GM23338 (cell line): ENCODE data around the gene GRB14. TPM values are rescaled to one million over a fixed set of nuclear protein-coding genes. Genes with fewer than 3 reads are reported as not detected.

Experiments used
- ATAC-seq: fragments of 200-7000 bp; cut with Tn5 transposase; 3 replicates; pipeline ENCODE4 v1.9.1; 2020
- DNase-seq: peaks from one replicate; pipeline ENCODE4 v3.0.0-alpha.2; 2015; ENCODE audit warnings: low spot score
- H2AFZ ChIP-seq: fragments of 200-600 bp; sonication (generic); 2 replicates; pipeline ENCODE4 v1.8.0; 2016; ENCODE audit warnings: antibody characterized with exemption, mild to moderate bottlenecking, moderate library complexity
- H3F3A ChIP-seq: fragments of 200-600 bp; sonication (generic); replicated peaks from 2 replicates; pipeline ENCODE4 v1.8.0; 2017; ENCODE audit warnings: antibody characterized with exemption, mixed run types, low read depth
- H3K27ac ChIP-seq: fragments of 200-600 bp; sonication (generic); 2 replicates; pipeline ENCODE4 v1.6.1; 2016; ENCODE audit warnings: low read depth
- H3K27me3 ChIP-seq: fragments of 200-600 bp; sonication (generic); 2 replicates; pipeline ENCODE4 v1.8.0; 2016; ENCODE audit warnings: mild to moderate bottlenecking, mixed run types, moderate library complexity; ENCODE audit not compliant: insufficient read depth
- H3K36me3 ChIP-seq: fragments of 200-600 bp; sonication (generic); 2 replicates; pipeline ENCODE4 v1.8.0; 2016; ENCODE audit warnings: mild to moderate bottlenecking; ENCODE audit not compliant: insufficient read depth
- H3K4me1 ChIP-seq: fragments of 200-600 bp; sonication (generic); 2 replicates; pipeline ENCODE4 v1.8.0; 2016; ENCODE audit warnings: mild to moderate bottlenecking, moderate library complexity; ENCODE audit not compliant: insufficient read depth
- H3K4me2 ChIP-seq: fragments of 200-600 bp; sonication (generic); 2 replicates; pipeline ENCODE4 v1.7.1; 2017; ENCODE audit warnings: mixed run types
- H3K4me3 ChIP-seq: fragments of 200-600 bp; sonication (generic); 2 replicates; pipeline ENCODE4 v1.6.1; 2016; ENCODE audit warnings: mixed run types
- H3K79me2 ChIP-seq: fragments of 200-600 bp; sonication (generic); replicated peaks from 2 replicates; pipeline ENCODE4 v1.8.0; 2017; ENCODE audit warnings: mild to moderate bottlenecking; ENCODE audit not compliant: insufficient read depth
- H3K9me2 ChIP-seq: fragments of 200-600 bp; sonication (generic); 2 replicates; pipeline ENCODE4 v1.8.0; 2017; ENCODE audit not compliant: insufficient read depth
- H4K20me1 ChIP-seq: fragments of 200-600 bp; sonication (generic); replicated peaks from 2 replicates; pipeline ENCODE4 v1.8.0; 2017; ENCODE audit warnings: mild to moderate bottlenecking; ENCODE audit not compliant: insufficient read depth
- H3K27ac Mint-ChIP-seq: 2 replicates; pipeline ENCODE4 v1.8.0; 2020; ENCODE audit warnings: inconsistent platforms, mild to moderate bottlenecking, moderate library complexity, mixed read lengths
- H3K27me3 Mint-ChIP-seq: 3 replicates; pipeline ENCODE4 v1.8.0; 2022; ENCODE audit warnings: low read depth, mild to moderate bottlenecking, moderate library complexity, mixed read lengths, inconsistent platforms; ENCODE audit not compliant: insufficient read depth, poor library complexity
- H3K36me3 Mint-ChIP-seq: 3 replicates; pipeline ENCODE4 v1.8.0; 2021; ENCODE audit warnings: low read depth, mild to moderate bottlenecking, inconsistent platforms, moderate library complexity, mixed read lengths
- H3K4me1 Mint-ChIP-seq: 3 replicates; pipeline ENCODE4 v1.8.0; 2020; ENCODE audit warnings: mild to moderate bottlenecking, inconsistent platforms, mixed read lengths
- H3K4me3 Mint-ChIP-seq: 3 replicates; pipeline ENCODE4 v1.8.0; 2021; ENCODE audit warnings: moderate library complexity, mild to moderate bottlenecking, inconsistent platforms, mixed read lengths
- H3K9me3 Mint-ChIP-seq: 3 replicates; pipeline ENCODE4 v1.8.0; 2020; ENCODE audit warnings: moderate library complexity, mild to moderate bottlenecking, inconsistent platforms, mixed read lengths
- EZH2 ChIP-seq: fragments of 200-600 bp; sonication (generic); IDR thresholded peaks from one replicate; pipeline ENCODE4 v1.8.0; 2017; ENCODE audit warnings: antibody characterized with exemption, mild to moderate bottlenecking, low read depth; ENCODE audit not compliant: unreplicated experiment
- EZH2phosphoT487 ChIP-seq: fragments of 200-600 bp; sonication (generic); IDR thresholded peaks from one replicate; pipeline ENCODE4 v1.8.1; 2018; ENCODE audit warnings: antibody characterized with exemption; ENCODE audit not compliant: unreplicated experiment
- JUNB ChIP-seq: IDR thresholded peaks from one replicate; pipeline ENCODE4 v1.6.1; 2016; ENCODE audit warnings: antibody characterized with exemption; ENCODE audit not compliant: unreplicated experiment
- POLR2AphosphoS5 ChIP-seq: IDR thresholded peaks from 2 replicates; pipeline ENCODE4 v1.6.1; 2016; ENCODE audit warnings: antibody characterized with exemption, low read depth
- STAT1 ChIP-seq: IDR thresholded peaks from one replicate; pipeline ENCODE4 v1.6.1; 2016; ENCODE audit warnings: antibody characterized with exemption; ENCODE audit not compliant: unreplicated experiment
- ZNF114 ChIP-seq: fragments of 250-450 bp; sonication (Bioruptor Pico); IDR thresholded peaks from 2 replicates; pipeline ENCODE4 v1.5.0; 2020; ENCODE audit warnings: mild to moderate bottlenecking, moderate library complexity
- ZNF331 ChIP-seq: fragments of 250-450 bp; sonication (Bioruptor Pico); IDR thresholded peaks from 2 replicates; pipeline ENCODE4 v1.5.0; 2020; ENCODE audit warnings: low read depth, mild to moderate bottlenecking, moderate library complexity
- polyA plus RNA-seq: library from polyadenylated mRNA; unstranded; fragments of >200 nt; fragmentation: Nextera tagmentation; extraction: Ambion mirVana; gene quantifications from 2 replicates; pipeline ENCODE4 v1.2.1, GENCODE V29; 2016
- total RNA-seq: library from RNA; depleted of rRNA; stranded (reverse); fragments of >200 nt; shearing (Covaris generic); gene quantifications from 2 replicates; pipeline ENCODE4 v1.2.3, GENCODE V29; 2014
- TF ChIP-seq, protein P1 (sequence below): IDR thresholded peaks from one replicate; pipeline ENCODE4 v1.6.1; 2018; ENCODE audit warnings: antibody characterized with exemption; ENCODE audit not compliant: unreplicated experiment
- TF ChIP-seq, protein P2 (sequence below): IDR thresholded peaks from 2 replicates; pipeline ENCODE4 v1.6.1; 2016; ENCODE audit warnings: antibody characterized with exemption
- TF ChIP-seq, protein P3 (sequence below): fragments of 250-450 bp; sonication (Bioruptor Pico); IDR thresholded peaks from 2 replicates; pipeline ENCODE4 v1.5.0; 2020; ENCODE audit warnings: mild to moderate bottlenecking, moderate library complexity

Gene GRB14
- total and polyA plus RNA-seq, 2 experiments from 2014 or later = 16.0 to 28.9 TPM

DNA sequence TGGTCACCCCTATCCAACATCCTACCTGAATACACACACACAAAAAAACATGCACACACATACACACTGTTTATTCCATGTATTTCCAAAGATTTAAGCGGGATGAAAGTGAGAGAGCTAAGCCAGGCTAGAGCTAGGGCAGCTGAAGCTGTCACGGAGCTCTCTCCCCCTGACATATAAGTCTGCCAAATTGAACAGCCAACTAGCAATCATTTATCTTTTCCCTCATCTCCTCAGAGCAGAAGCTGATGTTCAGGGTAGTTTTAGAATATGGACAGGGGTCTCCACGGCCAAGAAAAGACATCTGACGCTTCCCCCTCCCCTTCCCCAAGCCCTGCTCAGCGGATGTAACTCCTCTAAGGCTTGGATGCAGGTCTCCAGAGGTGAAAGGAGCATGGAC is 171.6 kb downstream of the GRB14 start (continued):
- TF ChIP-seq, protein P1, sequence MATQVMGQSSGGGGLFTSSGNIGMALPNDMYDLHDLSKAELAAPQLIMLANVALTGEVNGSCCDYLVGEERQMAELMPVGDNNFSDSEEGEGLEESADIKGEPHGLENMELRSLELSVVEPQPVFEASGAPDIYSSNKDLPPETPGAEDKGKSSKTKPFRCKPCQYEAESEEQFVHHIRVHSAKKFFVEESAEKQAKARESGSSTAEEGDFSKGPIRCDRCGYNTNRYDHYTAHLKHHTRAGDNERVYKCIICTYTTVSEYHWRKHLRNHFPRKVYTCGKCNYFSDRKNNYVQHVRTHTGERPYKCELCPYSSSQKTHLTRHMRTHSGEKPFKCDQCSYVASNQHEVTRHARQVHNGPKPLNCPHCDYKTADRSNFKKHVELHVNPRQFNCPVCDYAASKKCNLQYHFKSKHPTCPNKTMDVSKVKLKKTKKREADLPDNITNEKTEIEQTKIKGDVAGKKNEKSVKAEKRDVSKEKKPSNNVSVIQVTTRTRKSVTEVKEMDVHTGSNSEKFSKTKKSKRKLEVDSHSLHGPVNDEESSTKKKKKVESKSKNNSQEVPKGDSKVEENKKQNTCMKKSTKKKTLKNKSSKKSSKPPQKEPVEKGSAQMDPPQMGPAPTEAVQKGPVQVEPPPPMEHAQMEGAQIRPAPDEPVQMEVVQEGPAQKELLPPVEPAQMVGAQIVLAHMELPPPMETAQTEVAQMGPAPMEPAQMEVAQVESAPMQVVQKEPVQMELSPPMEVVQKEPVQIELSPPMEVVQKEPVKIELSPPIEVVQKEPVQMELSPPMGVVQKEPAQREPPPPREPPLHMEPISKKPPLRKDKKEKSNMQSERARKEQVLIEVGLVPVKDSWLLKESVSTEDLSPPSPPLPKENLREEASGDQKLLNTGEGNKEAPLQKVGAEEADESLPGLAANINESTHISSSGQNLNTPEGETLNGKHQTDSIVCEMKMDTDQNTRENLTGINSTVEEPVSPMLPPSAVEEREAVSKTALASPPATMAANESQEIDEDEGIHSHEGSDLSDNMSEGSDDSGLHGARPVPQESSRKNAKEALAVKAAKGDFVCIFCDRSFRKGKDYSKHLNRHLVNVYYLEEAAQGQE = no peak
- no peak for TF ChIP-seq EZH2
- TF ChIP-seq, protein P2, sequence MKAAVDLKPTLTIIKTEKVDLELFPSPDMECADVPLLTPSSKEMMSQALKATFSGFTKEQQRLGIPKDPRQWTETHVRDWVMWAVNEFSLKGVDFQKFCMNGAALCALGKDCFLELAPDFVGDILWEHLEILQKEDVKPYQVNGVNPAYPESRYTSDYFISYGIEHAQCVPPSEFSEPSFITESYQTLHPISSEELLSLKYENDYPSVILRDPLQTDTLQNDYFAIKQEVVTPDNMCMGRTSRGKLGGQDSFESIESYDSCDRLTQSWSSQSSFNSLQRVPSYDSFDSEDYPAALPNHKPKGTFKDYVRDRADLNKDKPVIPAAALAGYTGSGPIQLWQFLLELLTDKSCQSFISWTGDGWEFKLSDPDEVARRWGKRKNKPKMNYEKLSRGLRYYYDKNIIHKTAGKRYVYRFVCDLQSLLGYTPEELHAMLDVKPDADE = no peak
- TF ChIP-seq JUNB = no peak
- TF ChIP-seq EZH2phosphoT487 = no peak
- no peak for TF ChIP-seq ZNF331

DNA sequence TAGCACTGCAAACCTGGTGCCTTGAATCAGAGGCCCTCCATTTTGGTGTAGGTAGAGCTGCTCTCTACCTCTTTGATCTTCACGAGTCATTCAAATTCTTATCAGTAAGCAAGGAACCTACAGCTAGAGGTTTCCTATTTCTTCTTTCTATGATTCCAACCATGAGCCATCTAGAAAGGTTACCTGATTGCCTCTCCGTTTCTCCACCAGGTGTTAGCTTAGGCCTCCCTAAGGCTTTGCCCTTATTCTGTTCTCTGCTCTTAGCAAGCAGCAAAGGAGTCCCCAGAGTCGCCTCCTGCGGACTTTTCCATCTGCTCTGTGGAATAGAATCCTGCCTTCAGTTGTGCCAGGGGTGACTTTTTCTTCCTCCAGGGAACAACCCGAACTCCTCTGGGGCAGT is 173.6 kb downstream of the GRB14 start:
- no peaks in the 10 kb centered on the region for H3K36me3 Mint-ChIP-seq
- peak overlapping the region; percentile 49 for H3K4me2 ChIP-seq
- no peak overlapping the region for H3K4me3 ChIP-seq
- peaks cover 13% of the 10 kb centered on the region for H3K4me1 ChIP-seq
- no peaks in the 10 kb centered on the region for H3K27me3 ChIP-seq
- H3K4me1 Mint-ChIP-seq = peaks cover 7% of the 10 kb centered on the region; the same call in 2 of the 3 replicates
- H3K36me3 ChIP-seq = no peaks in the 10 kb centered on the region
- no peak overlapping the region for H3K27ac ChIP-seq
- no peaks in the 10 kb centered on the region for H4K20me1 ChIP-seq
- peaks cover 4% of the 10 kb centered on the region for H3K27me3 Mint-ChIP-seq
- no peaks in the 10 kb centered on the region for H3F3A ChIP-seq
- H3K9me2 ChIP-seq = 0 out of 2 replicates have a peak, but pooled peaks cover 3% of the 10 kb centered on the region
- peak; percentile 54 for ATAC-seq
- no peaks in the 10 kb centered on the region for H3K79me2 ChIP-seq
- peak overlapping the region; percentile 55; the same call in 1 of the 2 replicates for H3K27ac Mint-ChIP-seq
- no peak overlapping the region for H3K4me3 Mint-ChIP-seq
- no peak for DNase-seq
- no peaks in the 10 kb centered on the region for H3K9me3 Mint-ChIP-seq
- peak overlapping the region; percentile 94 for H2AFZ ChIP-seq
- TF ChIP-seq, protein P3, sequence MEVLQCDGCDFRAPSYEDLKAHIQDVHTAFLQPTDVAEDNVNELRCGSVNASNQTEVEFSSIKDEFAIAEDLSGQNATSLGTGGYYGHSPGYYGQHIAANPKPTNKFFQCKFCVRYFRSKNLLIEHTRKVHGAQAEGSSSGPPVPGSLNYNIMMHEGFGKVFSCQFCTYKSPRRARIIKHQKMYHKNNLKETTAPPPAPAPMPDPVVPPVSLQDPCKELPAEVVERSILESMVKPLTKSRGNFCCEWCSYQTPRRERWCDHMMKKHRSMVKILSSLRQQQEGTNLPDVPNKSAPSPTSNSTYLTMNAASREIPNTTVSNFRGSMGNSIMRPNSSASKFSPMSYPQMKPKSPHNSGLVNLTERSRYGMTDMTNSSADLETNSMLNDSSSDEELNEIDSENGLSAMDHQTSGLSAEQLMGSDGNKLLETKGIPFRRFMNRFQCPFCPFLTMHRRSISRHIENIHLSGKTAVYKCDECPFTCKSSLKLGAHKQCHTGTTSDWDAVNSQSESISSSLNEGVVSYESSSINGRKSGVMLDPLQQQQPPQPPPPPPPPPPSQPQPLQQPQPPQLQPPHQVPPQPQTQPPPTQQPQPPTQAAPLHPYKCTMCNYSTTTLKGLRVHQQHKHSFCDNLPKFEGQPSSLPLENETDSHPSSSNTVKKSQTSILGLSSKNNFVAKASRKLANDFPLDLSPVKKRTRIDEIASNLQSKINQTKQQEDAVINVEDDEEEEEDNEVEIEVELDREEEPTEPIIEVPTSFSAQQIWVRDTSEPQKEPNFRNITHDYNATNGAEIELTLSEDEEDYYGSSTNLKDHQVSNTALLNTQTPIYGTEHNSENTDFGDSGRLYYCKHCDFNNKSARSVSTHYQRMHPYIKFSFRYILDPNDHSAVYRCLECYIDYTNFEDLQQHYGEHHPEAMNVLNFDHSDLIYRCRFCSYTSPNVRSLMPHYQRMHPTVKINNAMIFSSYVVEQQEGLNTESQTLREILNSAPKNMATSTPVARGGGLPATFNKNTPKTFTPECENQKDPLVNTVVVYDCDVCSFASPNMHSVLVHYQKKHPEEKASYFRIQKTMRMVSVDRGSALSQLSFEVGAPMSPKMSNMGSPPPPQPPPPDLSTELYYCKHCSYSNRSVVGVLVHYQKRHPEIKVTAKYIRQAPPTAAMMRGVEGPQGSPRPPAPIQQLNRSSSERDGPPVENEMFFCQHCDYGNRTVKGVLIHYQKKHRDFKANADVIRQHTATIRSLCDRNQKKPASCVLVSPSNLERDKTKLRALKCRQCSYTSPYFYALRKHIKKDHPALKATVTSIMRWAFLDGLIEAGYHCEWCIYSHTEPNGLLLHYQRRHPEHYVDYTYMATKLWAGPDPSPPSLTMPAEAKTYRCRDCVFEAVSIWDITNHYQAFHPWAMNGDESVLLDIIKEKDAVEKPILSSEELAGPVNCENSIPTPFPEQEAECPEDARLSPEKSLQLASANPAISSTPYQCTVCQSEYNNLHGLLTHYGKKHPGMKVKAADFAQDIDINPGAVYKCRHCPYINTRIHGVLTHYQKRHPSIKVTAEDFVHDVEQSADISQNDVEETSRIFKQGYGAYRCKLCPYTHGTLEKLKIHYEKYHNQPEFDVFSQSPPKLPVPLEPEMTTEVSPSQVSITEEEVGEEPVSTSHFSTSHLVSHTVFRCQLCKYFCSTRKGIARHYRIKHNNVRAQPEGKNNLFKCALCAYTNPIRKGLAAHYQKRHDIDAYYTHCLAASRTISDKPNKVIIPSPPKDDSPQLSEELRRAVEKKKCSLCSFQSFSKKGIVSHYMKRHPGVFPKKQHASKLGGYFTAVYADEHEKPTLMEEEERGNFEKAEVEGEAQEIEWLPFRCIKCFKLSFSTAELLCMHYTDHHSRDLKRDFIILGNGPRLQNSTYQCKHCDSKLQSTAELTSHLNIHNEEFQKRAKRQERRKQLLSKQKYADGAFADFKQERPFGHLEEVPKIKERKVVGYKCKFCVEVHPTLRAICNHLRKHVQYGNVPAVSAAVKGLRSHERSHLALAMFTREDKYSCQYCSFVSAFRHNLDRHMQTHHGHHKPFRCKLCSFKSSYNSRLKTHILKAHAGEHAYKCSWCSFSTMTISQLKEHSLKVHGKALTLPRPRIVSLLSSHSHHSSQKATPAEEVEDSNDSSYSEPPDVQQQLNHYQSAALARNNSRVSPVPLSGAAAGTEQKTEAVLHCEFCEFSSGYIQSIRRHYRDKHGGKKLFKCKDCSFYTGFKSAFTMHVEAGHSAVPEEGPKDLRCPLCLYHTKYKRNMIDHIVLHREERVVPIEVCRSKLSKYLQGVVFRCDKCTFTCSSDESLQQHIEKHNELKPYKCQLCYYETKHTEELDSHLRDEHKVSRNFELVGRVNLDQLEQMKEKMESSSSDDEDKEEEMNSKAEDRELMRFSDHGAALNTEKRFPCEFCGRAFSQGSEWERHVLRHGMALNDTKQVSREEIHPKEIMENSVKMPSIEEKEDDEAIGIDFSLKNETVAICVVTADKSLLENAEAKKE (CRISPR knock-in tag) = no peak
- TF ChIP-seq, protein P1 = no peak
- TF ChIP-seq ZNF114 (CRISPR knock-in tag) (no peak), POLR2AphosphoS5 (no peak), ZNF331 (no peak), STAT1 (no peak), EZH2 (no peak)
